H1 (cell line): Measurements from ENCODE around the gene TOMM6. TPM values are rescaled to one million over a fixed set of nuclear protein-coding genes. Genes with fewer than 3 reads are reported as not detected.

Source experiments
- CTCF ChIA-PET: fragments of 300-600 bp; sonication (Branson Sonifier 250); formaldehyde crosslinking; loops from one replicate; lab custom pipeline; 2021; ENCODE audit not compliant: partially characterized antibody; lab: Charles Lee
- POLR2A ChIA-PET: fragments of 300-600 bp; sonication (Branson Sonifier 250); formaldehyde crosslinking; loops from one replicate; lab custom pipeline; 2021; ENCODE audit warnings: inconsistent platforms; ENCODE audit not compliant: partially characterized antibody; lab: Charles Lee
- DNase-seq, 2 experiments: peaks; one replicate each; pipeline versions ENCODE4 v3.0.0 to v3.0.0-alpha.2; 2010 to 2022; ENCODE audit warnings: low spot score in 2 of 2, low read depth in 1 of 2, mixed read lengths in 1 of 2
- FAIRE-seq: peaks from 2 replicates; lab custom pipeline; 2011; peaks lifted over from hg19 to GRCh38; lab: Jason Lieb, UNC
- H2AFZ ChIP-seq: 2 replicates; pipeline ENCODE4 v1.8.1; 2012; ENCODE audit warnings: low read length, inconsistent platforms
- H2AK5ac ChIP-seq: 2 replicates; pipeline ENCODE4 v1.6.1; 2013; ENCODE audit warnings: low read depth, low read length
- H2BK120ac ChIP-seq: replicated peaks from 2 replicates; pipeline ENCODE3; 2013; ENCODE audit warnings: low read depth, low read length, inconsistent platforms
- H2BK12ac ChIP-seq: 2 replicates; pipeline ENCODE4 v1.6.1; 2013; ENCODE audit warnings: low read depth, low read length
- H2BK15ac ChIP-seq: 2 replicates; pipeline ENCODE4 v1.6.1; 2013; ENCODE audit warnings: low read length
- H2BK20ac ChIP-seq: 2 replicates; pipeline ENCODE4 v1.6.1; 2013; ENCODE audit warnings: low read length
- H2BK5ac ChIP-seq: 2 replicates; pipeline ENCODE4 v1.6.1; 2013; ENCODE audit warnings: low read depth, low read length
- H3K14ac ChIP-seq: 2 replicates; pipeline ENCODE4 v1.6.1; 2013; ENCODE audit warnings: inconsistent platforms; ENCODE audit not compliant: insufficient read length
- H3K18ac ChIP-seq: 2 replicates; pipeline ENCODE4 v1.6.1; 2013; ENCODE audit warnings: low read length; ENCODE audit errors: extremely low read depth
- H3K23ac ChIP-seq: 2 replicates; pipeline ENCODE4 v1.6.1; 2013; ENCODE audit warnings: inconsistent platforms; ENCODE audit not compliant: insufficient read length
- H3K23me2 ChIP-seq: 2 replicates; pipeline ENCODE4 v1.6.1; 2013; ENCODE audit warnings: low read depth, low read length
- H3K27ac ChIP-seq: 2 replicates; pipeline ENCODE4 v1.6.1; 2011; ENCODE audit warnings: low read depth, low read length, inconsistent platforms
- H3K27me3 ChIP-seq, 4 experiments: replicated peaks in 1 of 4; 1 replicate in 1 of 4; 2 replicates in 3 of 4; pipeline versions ENCODE4 v1.6.1 to v1.8.1; 2011 to 2013; ENCODE audit warnings: low read length in 3 of 4, mild to moderate bottlenecking in 3 of 4, inconsistent platforms in 2 of 4, mixed read lengths in 2 of 4, moderate library complexity in 1 of 4; ENCODE audit not compliant: control insufficient read depth in 3 of 4, insufficient read depth in 3 of 4; ENCODE audit errors: extremely low read depth in 1 of 4
- H3K36me3 ChIP-seq, 4 experiments: 2 replicates each; pipeline versions ENCODE4 v1.6.1 to v1.8.1; 2011 to 2013; ENCODE audit warnings: mild to moderate bottlenecking in 4 of 4, low read length in 3 of 4, moderate library complexity in 2 of 4, control low read depth in 1 of 4, inconsistent platforms in 1 of 4; ENCODE audit not compliant: insufficient read depth in 4 of 4, control insufficient read depth in 2 of 4
- H3K4ac ChIP-seq: replicated peaks from 2 replicates; pipeline ENCODE3; 2013; ENCODE audit warnings: low read length, low read depth, mixed read lengths, inconsistent platforms; ENCODE audit not compliant: insufficient read length
- H3K4me1 ChIP-seq, 4 experiments: replicated peaks in 1 of 4; 1 replicate in 1 of 4; 2 replicates in 3 of 4; pipeline versions ENCODE4 v1.6.1 to v1.8.1; 2011 to 2013; ENCODE audit warnings: low read length in 3 of 4, inconsistent platforms in 2 of 4, mixed read lengths in 1 of 4; ENCODE audit not compliant: insufficient read depth in 4 of 4, control insufficient read depth in 3 of 4
- H3K4me2 ChIP-seq, 2 experiments: 2 replicates each; pipeline versions ENCODE4 v1.6.1 to v1.8.1; 2011 to 2013; ENCODE audit warnings: low read depth in 2 of 2, low read length in 2 of 2, control low read depth in 1 of 2, inconsistent platforms in 1 of 2, mild to moderate bottlenecking in 1 of 2; ENCODE audit not compliant: insufficient read depth in 1 of 2
- H3K4me3 ChIP-seq, 4 experiments: fragments of 200-600, 300-600 bp in 1 of 4; sonication (generic), shearing (Covaris generic), sonication (Bioruptor Twin) in 1 of 4; 2 replicates each; pipeline versions ENCODE4 v1.5.1 to v1.8.1; 2011 to 2016; ENCODE audit warnings: low read length in 4 of 4, low read depth in 3 of 4, control low read depth in 2 of 4, inconsistent platforms in 2 of 4, mild to moderate bottlenecking in 2 of 4, mixed read lengths in 1 of 4, moderate library complexity in 1 of 4; ENCODE audit not compliant: insufficient read depth in 2 of 4; ENCODE audit errors: extremely low read depth in 1 of 4
- H3K56ac ChIP-seq: replicated peaks from 2 replicates; pipeline ENCODE3; 2013; ENCODE audit warnings: low read depth, mild to moderate bottlenecking, mixed read lengths, low read length, inconsistent platforms; ENCODE audit not compliant: insufficient read length
- H3K79me1 ChIP-seq: 2 replicates; pipeline ENCODE4 v1.6.1; 2013; ENCODE audit warnings: low read depth, low read length, control low read depth
- H3K79me2 ChIP-seq, 2 experiments: 2 replicates each; pipeline versions ENCODE4 v1.6.1 to v1.8.1; 2012 to 2013; ENCODE audit warnings: low read length in 2 of 2, mild to moderate bottlenecking in 2 of 2, inconsistent platforms in 1 of 2; ENCODE audit not compliant: insufficient read depth in 2 of 2, control insufficient read depth in 1 of 2
- H3K9ac ChIP-seq, 4 experiments: replicated peaks in 1 of 4; 1 replicate in 1 of 4; 2 replicates in 3 of 4; pipeline versions ENCODE4 v1.6.1 to v1.8.1; 2011 to 2013; ENCODE audit warnings: low read depth in 3 of 4, low read length in 3 of 4, control low read depth in 2 of 4, mild to moderate bottlenecking in 2 of 4, moderate library complexity in 2 of 4, inconsistent platforms in 1 of 4; ENCODE audit errors: extremely low read depth in 1 of 4
- H3K9me3 ChIP-seq, 2 experiments: 2 replicates each; pipeline versions ENCODE4 v1.6.1 to v1.8.1; 2012 to 2013; ENCODE audit warnings: mild to moderate bottlenecking in 2 of 2, moderate library complexity in 2 of 2, control low read depth in 1 of 2, inconsistent platforms in 1 of 2, low read depth in 1 of 2, low read length in 1 of 2, mixed read lengths in 1 of 2; ENCODE audit not compliant: insufficient read depth in 2 of 2
- H4K20me1 ChIP-seq, 2 experiments: replicated peaks in 1 of 2; 2 replicates each; pipeline versions ENCODE3 to v1.8.1; 2011 to 2013; ENCODE audit warnings: inconsistent platforms in 2 of 2, low read length in 2 of 2, mild to moderate bottlenecking in 1 of 2; ENCODE audit not compliant: insufficient read depth in 2 of 2, control insufficient read depth in 1 of 2
- H4K5ac ChIP-seq: 2 replicates; pipeline ENCODE4 v1.6.1; 2013; ENCODE audit warnings: low read length, low read depth, mixed read lengths, inconsistent platforms; ENCODE audit not compliant: insufficient read length
- H4K8ac ChIP-seq: 2 replicates; pipeline ENCODE4 v1.8.0; 2013; ENCODE audit warnings: mild to moderate bottlenecking, moderate library complexity, low read length, inconsistent platforms; ENCODE audit not compliant: insufficient read depth; ENCODE audit errors: extremely low read depth
- H4K91ac ChIP-seq: replicated peaks from 2 replicates; pipeline ENCODE3; 2013; ENCODE audit warnings: low read length, mixed read lengths, inconsistent platforms; ENCODE audit not compliant: insufficient read length
- FOSL1 ChIP-seq: IDR thresholded peaks from 2 replicates; pipeline ENCODE4 v1.6.1; 2011; ENCODE audit warnings: mild to moderate bottlenecking, low read depth, low read length, moderate library complexity; ENCODE audit not compliant: insufficient read depth
- KDM4A ChIP-seq: IDR thresholded peaks from one replicate; pipeline ENCODE4 v1.7.1; 2012; ENCODE audit warnings: low read depth, mild to moderate bottlenecking, moderate library complexity, low read length, inconsistent platforms; ENCODE audit not compliant: severe bottlenecking
- RBBP5 ChIP-seq: IDR thresholded peaks from 2 replicates; pipeline ENCODE4 v1.7.1; 2012; ENCODE audit warnings: low read depth, mild to moderate bottlenecking, inconsistent platforms, low read length, moderate library complexity, borderline replicate concordance
- RFX5 ChIP-seq: IDR thresholded peaks from 2 replicates; pipeline ENCODE4 v1.6.1; 2011; ENCODE audit warnings: low read depth, low read length, improper control_type of control experiment, borderline replicate concordance
- SIX5 ChIP-seq: IDR thresholded peaks from 2 replicates; pipeline ENCODE4 v1.6.1; 2011; ENCODE audit warnings: mild to moderate bottlenecking, low read depth, low read length
- ZNF274 ChIP-seq: IDR thresholded peaks from 2 replicates; pipeline ENCODE4 v1.7.0; 2012; ENCODE audit warnings: low read length, borderline replicate concordance; ENCODE audit errors: extremely low read depth
- WGBS, 2 experiments: shearing (Covaris generic) in 1 of 2; methylation state at CpG; one replicate each; pipeline versions ENCODE4 v1.1.6 to v1.1.7; 2013 to 2015; ENCODE audit warnings: low lambda C conversion rate in 2 of 2, mixed read lengths in 2 of 2, inconsistent platforms in 1 of 2, low coverage in 1 of 2, missing lambda C conversion rate in 1 of 2; ENCODE audit not compliant: insufficient replicate concordance in 2 of 2, insufficient coverage in 1 of 2, insufficient read length in 1 of 2; ENCODE audit errors: extremely low coverage in 1 of 2, missing lambda C conversion rate in 1 of 2; 5-methylcytosine and 5-hydroxymethylcytosine counted together
- polyA plus RNA-seq, 7 experiments: library from polyadenylated mRNA; depleted of rRNA in 3 of 7; stranded (reverse) in 5 of 7; unstranded in 2 of 7; fragments of >200 nt in 5 of 7; fragments of 200-250 nt in 2 of 7; gene quantifications; 1 replicate in 5 of 7; 2 replicates in 1 of 7; 4 replicates in 1 of 7; pipeline versions ENCODE4 v1.2.1 to v1.2.3, GENCODE V29; 2011 to 2013; ENCODE audit warnings: missing spikeins in 2 of 7, mixed read lengths in 2 of 7
- total RNA-seq: library from RNA; stranded (reverse); fragmentation: NEBNext Ultra II Directional; extraction: Animal tissue kit (Norgen Biotek cat#: 25700); gene quantifications from 2 replicates; pipeline ENCODE4 v1.2.1, GENCODE V29; 2021
- TF ChIP-seq, protein P1 (sequence below): IDR thresholded peaks from 2 replicates; pipeline ENCODE4 v1.6.1; 2012; ENCODE audit warnings: inconsistent platforms

TOMM6 gene
- total and polyA plus RNA-seq, 2 of the 8 experiments (the other 6 are each of a cell fraction or from before 2014, with no cell fraction given), result 228 to 560 TPM

DNA sequence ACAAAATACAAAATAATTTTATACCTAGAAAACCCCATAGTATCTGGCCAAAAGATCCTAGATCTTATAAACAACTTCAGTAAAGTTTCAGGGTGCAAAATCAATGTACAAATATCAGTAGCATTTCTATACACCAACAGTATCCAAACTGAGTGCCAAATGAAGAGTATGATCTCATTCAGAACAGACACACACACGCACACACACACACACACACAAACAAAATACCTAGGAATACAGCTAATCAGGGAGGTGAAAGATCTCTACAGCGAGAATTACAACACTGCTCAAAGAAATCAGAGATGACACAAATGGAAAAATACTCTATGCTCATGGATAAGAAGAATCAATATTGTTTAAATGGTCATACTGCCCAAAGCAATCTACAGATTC, 49.2 kb downstream of the TOMM6 start:
- ChIA-PET CTCF (interaction anchor here (1.8 to 3.1 kb wide), 2 partner anchors 12 to 84 kb away, joined by 3 to 19 read pairs; partner anchors contain the start of gene MED20), POLR2A (no interaction called here)
- no peak for TF ChIP-seq ZNF274
- no peak for TF ChIP-seq SIX5
- TF ChIP-seq KDM4A, result no peak
- TF ChIP-seq, protein P1, sequence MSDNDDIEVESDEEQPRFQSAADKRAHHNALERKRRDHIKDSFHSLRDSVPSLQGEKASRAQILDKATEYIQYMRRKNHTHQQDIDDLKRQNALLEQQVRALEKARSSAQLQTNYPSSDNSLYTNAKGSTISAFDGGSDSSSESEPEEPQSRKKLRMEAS, result no peak
- no peak for TF ChIP-seq FOSL1
- no peak for TF ChIP-seq RBBP5
- no peak for TF ChIP-seq RFX5

More for the DNA sequence above, 49.2 kb downstream of the TOMM6 start:
- no peak overlapping the region for H3K56ac ChIP-seq
- WGBS, 2 experiments, result 90% methylated on average over 2 of the region's 2 CpGs; no CpG with 5 or more reads in 1 of the 2 experiments
- H4K8ac ChIP-seq, result no peak overlapping the region
- no peak overlapping the region for H2BK20ac ChIP-seq
- H3K36me3 ChIP-seq, result no peaks in the 10 kb centered on the region
- no peaks in the 10 kb centered on the region; a peak in 1 of 4 replicates for H3K79me2 ChIP-seq
- H4K20me1 ChIP-seq, result peaks cover 0 to 1% of the 10 kb centered on the region in 2 experiments
- no peaks in the 10 kb centered on the region for H3K9me3 ChIP-seq
- no peak overlapping the region for H3K18ac ChIP-seq
- no peak overlapping the region for H3K23ac ChIP-seq
- no peak for FAIRE-seq
- H2BK12ac ChIP-seq, result no peak overlapping the region
- H2BK5ac ChIP-seq, result no peak overlapping the region
- no peaks in the 10 kb centered on the region for H3K79me1 ChIP-seq
- H3K4ac ChIP-seq, result no peak overlapping the region
- no peak overlapping the region for H3K14ac ChIP-seq
- no peak overlapping the region for H3K4me3 ChIP-seq
- no peak overlapping the region for H4K5ac ChIP-seq
- no peaks in the 10 kb centered on the region for H3K27me3 ChIP-seq
- H2AK5ac ChIP-seq, result no peak overlapping the region
- H4K91ac ChIP-seq, result no peak overlapping the region
- H3K23me2 ChIP-seq, result no peaks in the 10 kb centered on the region
- H3K4me1 ChIP-seq, result no peaks in the 10 kb centered on the region
- DNase-seq, result no peak
- H3K27ac ChIP-seq, result no peak overlapping the region
- no peak overlapping the region for H3K9ac ChIP-seq
- no peak overlapping the region for H2BK15ac ChIP-seq
- no peak overlapping the region for H3K4me2 ChIP-seq
- no peak overlapping the region for H2AFZ ChIP-seq
- no peak overlapping the region for H2BK120ac ChIP-seq
